HG03097 (cell line): Measurements from ENCODE around the gene ABCB9.
"Not testable (repeated sequence)": the region's sequence is repeated elsewhere in the genome, so short reads cannot be mapped to it uniquely, and the experiment has no call there.

Experiments used
- ATAC-seq: cut with Tn5 transposase; IDR thresholded peaks from one replicate; pipeline ENCODE4 v1.9.1; 2021; ENCODE audit not compliant: unreplicated experiment, low FRiP score

ABCB9 gene

GRCh38 chr12:122965851-122966742 is at the start of gene ABCB9:
ABCB9 (minus strand) TSS chr12:122966463; CDS start chr12:122960235, 6,228 bp downstream.
- ATAC-seq: no peak

- ATAC-seq: not testable (repeated sequence)
These were observed 48.2 kb upstream of the ABCB9 start for GRCh38 chr12:123014473-123014872.

- ATAC-seq: no peak
These were observed 47.2 kb upstream of the ABCB9 start for GRCh38 chr12:123013185-123014095.

- ATAC-seq: no peak
These were observed 45.4 kb upstream of the ABCB9 start for GRCh38 chr12:123011701-123012100.

- no peak for ATAC-seq
These were observed 44.4 kb upstream of the ABCB9 start for GRCh38 chr12:123010681-123011080.

GRCh38 chr12:123010110-123010509 is 43.8 kb upstream of the ABCB9 start:
- no peak for ATAC-seq

- no peak for ATAC-seq
These were observed 40.7 kb upstream of the ABCB9 start for GRCh38 chr12:123006977-123007376.

- ATAC-seq: no peak
These were observed 38.9 kb upstream of the ABCB9 start for GRCh38 chr12:123005081-123005626.

GRCh38 chr12:123004287-123004686 is 38.0 kb upstream of the ABCB9 start:
- ATAC-seq: no peak

GRCh38 chr12:123003257-123003656 is 37.0 kb upstream of the ABCB9 start:
- ATAC-seq: no peak

- no peak for ATAC-seq
These were observed 35.2 kb upstream of the ABCB9 start for GRCh38 chr12:123001464-123001863.

- ATAC-seq: no peak
These were observed 34.3 kb upstream of the ABCB9 start for GRCh38 chr12:123000578-123000977.

- ATAC-seq: no peak
These were observed 33.7 kb upstream of the ABCB9 start for GRCh38 chr12:122999986-123000420.

GRCh38 chr12:122999196-122999946 is 33.1 kb upstream of the ABCB9 start:
- ATAC-seq: no peak

GRCh38 chr12:122998316-122998715 is 32.1 kb upstream of the ABCB9 start:
- ATAC-seq: no peak

GRCh38 chr12:122997343-122998250 is 31.3 kb upstream of the ABCB9 start:
- ATAC-seq: no peak

- ATAC-seq: no peak
These were observed 30.5 kb upstream of the ABCB9 start for GRCh38 chr12:122996621-122997342.

- no peak for ATAC-seq
These were observed 29.9 kb upstream of the ABCB9 start for GRCh38 chr12:122996188-122996601.
